Measurements from ENCODE around the gene EPB41L1.

- TF ChIP-seq, protein P1, sequence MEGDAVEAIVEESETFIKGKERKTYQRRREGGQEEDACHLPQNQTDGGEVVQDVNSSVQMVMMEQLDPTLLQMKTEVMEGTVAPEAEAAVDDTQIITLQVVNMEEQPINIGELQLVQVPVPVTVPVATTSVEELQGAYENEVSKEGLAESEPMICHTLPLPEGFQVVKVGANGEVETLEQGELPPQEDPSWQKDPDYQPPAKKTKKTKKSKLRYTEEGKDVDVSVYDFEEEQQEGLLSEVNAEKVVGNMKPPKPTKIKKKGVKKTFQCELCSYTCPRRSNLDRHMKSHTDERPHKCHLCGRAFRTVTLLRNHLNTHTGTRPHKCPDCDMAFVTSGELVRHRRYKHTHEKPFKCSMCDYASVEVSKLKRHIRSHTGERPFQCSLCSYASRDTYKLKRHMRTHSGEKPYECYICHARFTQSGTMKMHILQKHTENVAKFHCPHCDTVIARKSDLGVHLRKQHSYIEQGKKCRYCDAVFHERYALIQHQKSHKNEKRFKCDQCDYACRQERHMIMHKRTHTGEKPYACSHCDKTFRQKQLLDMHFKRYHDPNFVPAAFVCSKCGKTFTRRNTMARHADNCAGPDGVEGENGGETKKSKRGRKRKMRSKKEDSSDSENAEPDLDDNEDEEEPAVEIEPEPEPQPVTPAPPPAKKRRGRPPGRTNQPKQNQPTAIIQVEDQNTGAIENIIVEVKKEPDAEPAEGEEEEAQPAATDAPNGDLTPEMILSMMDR (IDR thresholded peaks at IDR 0.05) = no peak
- no peak for TF ChIP-seq ZFX (IDR thresholded peaks at IDR 0.05; ENCODE audit: borderline replicate concordance)
Observed at GRCh38 chr20:36144336-36144735, 10.2 kb upstream of the EPB41L1 start.
